ENCODE data around the gene TCP11.

- no peak for TF ChIP-seq FOSL2 (IDR thresholded peaks at IDR 0.05; ENCODE audit: borderline replicate concordance, low read depth)
- no peak for TF ChIP-seq POLR2AphosphoS5 (IDR thresholded peaks at IDR 0.05; ENCODE audit: low read depth, low read length)
- TF ChIP-seq CTCF (IDR thresholded peaks at IDR 0.05) = no peak
- no peak for TF ChIP-seq NRF1 (IDR thresholded peaks at IDR 0.05; ENCODE audit: low read depth, low read length)
- no peak for TF ChIP-seq RCOR1 (IDR thresholded peaks at IDR 0.05; ENCODE audit: low read length)
- TF ChIP-seq RAD21 (IDR thresholded peaks at IDR 0.05; ENCODE audit: low read length) = no peak
- no peak for TF ChIP-seq TAF1 (IDR thresholded peaks at IDR 0.05; ENCODE audit: borderline replicate concordance, low read depth, low read length)
- TF ChIP-seq USF2 (IDR thresholded peaks at IDR 0.05; ENCODE audit: borderline replicate concordance, low read depth, low read length) = no peak
- TF ChIP-seq FOXJ3 (CRISPR knock-in tag; IDR thresholded peaks at IDR 0.05) = no peak
- no peak for TF ChIP-seq MAX (IDR thresholded peaks at IDR 0.05; ENCODE audit: low read depth)
Observed at GRCh38 chr6:35147486-35147885, 6.3 kb upstream of the TCP11 start.

Data from SK-N-SH (cell line).